Measurements from ENCODE around the gene ANKS1A. TPM values are rescaled to one million over a fixed set of nuclear protein-coding genes. Genes with fewer than 3 reads are reported as not detected.
"Not testable (repeated sequence)": the region's sequence is repeated elsewhere in the genome, so short reads cannot be mapped to it uniquely, and the experiment has no call there.

ANKS1A gene
- total RNA-seq, 1 experiment from 2014 or later, result 14.0 TPM

DNA sequence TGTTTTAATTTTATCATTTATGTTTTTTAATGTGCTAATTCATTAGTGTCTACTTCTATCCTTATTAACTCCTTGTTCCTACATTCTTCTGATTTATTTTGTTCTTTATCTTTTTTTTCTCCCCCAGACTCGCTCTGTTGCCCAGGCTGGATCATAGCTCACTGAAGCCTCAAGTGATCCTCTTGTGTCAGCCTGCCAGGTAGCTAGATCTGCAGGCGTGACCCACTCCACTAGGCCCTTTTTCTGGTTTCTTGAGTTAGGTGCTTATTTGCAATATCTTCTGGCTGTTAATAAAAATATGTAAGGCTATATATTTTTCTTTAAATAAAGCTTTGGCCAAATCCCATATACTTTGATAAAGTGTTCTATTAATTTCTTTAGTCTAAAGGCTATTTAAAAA lies 4.1 kb upstream of the ANKS1A start:
- intact Hi-C loops (cut with micrococcal nuclease), result loop anchor here (5.0 kb wide), 2 partner anchors 93 to 128 kb away; partner anchors contain the start of genes BLTP3A and SNRPC
- H3K4me1 Mint-ChIP-seq (ENCODE audit: insufficient read depth, unreplicated experiment), result no peaks in the 10 kb centered on the region
- DNase-seq (ENCODE audit: unreplicated experiment), result no peak
- BruUV-seq (replicated peaks), result no TSS peak
- CTCF ChIA-PET, result no interaction called here
- TF ChIP-seq, protein P1, sequence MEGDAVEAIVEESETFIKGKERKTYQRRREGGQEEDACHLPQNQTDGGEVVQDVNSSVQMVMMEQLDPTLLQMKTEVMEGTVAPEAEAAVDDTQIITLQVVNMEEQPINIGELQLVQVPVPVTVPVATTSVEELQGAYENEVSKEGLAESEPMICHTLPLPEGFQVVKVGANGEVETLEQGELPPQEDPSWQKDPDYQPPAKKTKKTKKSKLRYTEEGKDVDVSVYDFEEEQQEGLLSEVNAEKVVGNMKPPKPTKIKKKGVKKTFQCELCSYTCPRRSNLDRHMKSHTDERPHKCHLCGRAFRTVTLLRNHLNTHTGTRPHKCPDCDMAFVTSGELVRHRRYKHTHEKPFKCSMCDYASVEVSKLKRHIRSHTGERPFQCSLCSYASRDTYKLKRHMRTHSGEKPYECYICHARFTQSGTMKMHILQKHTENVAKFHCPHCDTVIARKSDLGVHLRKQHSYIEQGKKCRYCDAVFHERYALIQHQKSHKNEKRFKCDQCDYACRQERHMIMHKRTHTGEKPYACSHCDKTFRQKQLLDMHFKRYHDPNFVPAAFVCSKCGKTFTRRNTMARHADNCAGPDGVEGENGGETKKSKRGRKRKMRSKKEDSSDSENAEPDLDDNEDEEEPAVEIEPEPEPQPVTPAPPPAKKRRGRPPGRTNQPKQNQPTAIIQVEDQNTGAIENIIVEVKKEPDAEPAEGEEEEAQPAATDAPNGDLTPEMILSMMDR (IDR thresholded peaks at IDR 0.05; ENCODE audit: unreplicated experiment), result no peak
- H3K4me3 Mint-ChIP-seq (ENCODE audit: unreplicated experiment), result no peak overlapping the region
- H3K27ac Mint-ChIP-seq (ENCODE audit: low read depth, unreplicated experiment), result no peak overlapping the region
- no peaks in the 10 kb centered on the region for H3K9me3 Mint-ChIP-seq (ENCODE audit: unreplicated experiment)
- POLR2A ChIA-PET, result interaction anchor here (0.7 to 0.8 kb wide), 2 partner anchors 107 to 128 kb away, joined by 3 to 4 read pairs; no protein-coding TSS in a partner anchor
- H3K36me3 Mint-ChIP-seq (ENCODE audit: insufficient read depth, unreplicated experiment), result peaks cover 22% of the 10 kb centered on the region
- no peaks in the 10 kb centered on the region for H3K27me3 Mint-ChIP-seq (ENCODE audit: insufficient read depth, unreplicated experiment)

DNA sequence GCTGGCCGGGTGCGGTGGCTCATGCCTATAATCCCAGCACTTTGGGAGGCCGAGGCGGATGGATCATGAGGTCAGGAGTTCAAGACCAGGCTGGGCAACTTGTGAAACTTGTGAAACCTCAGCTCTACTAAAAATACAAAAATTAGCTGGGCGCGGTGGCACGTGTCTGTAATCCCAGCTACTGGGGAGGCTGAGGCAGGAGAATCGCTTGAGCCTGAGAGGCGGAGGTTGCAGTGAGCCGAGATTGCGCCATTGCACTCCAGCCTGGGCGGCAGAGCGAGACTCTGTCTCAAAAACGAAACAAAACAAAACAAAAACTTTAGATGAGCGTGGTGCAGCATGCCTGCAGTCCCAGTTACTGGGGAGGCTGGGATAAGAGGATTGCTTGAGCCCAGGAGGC lies 3.2 kb upstream of the ANKS1A start:
- not testable (repeated sequence) for H3K27me3 Mint-ChIP-seq (ENCODE audit: insufficient read depth, unreplicated experiment); BruUV-seq (replicated peaks); H3K27ac Mint-ChIP-seq (ENCODE audit: low read depth, unreplicated experiment); DNase-seq (ENCODE audit: unreplicated experiment); H3K4me1 Mint-ChIP-seq (ENCODE audit: insufficient read depth, unreplicated experiment); H3K9me3 Mint-ChIP-seq (ENCODE audit: unreplicated experiment)
- CTCF ChIA-PET, result interaction anchor here (1.3 kb wide), 1 partner anchor 254 kb away, joined by 6 read pairs; no protein-coding TSS in a partner anchor
- Mint-ChIP-seq H3K36me3 (ENCODE audit: insufficient read depth, unreplicated experiment) (peaks cover 22% of the 10 kb centered on the region), H3K4me3 (ENCODE audit: unreplicated experiment) (peak overlapping the region; percentile 16)
- POLR2A ChIA-PET, result interaction anchor here (0.7 to 4.8 kb wide), 4 partner anchors 75 to 1928 kb away, joined by 3 to 87 read pairs (median 4); partner anchors contain the start of gene BLTP3A
- intact Hi-C loops (cut with micrococcal nuclease), result loop anchor here (5.0 kb wide), 2 partner anchors 94 to 129 kb away; partner anchors contain the start of genes BLTP3A and SNRPC

DNA sequence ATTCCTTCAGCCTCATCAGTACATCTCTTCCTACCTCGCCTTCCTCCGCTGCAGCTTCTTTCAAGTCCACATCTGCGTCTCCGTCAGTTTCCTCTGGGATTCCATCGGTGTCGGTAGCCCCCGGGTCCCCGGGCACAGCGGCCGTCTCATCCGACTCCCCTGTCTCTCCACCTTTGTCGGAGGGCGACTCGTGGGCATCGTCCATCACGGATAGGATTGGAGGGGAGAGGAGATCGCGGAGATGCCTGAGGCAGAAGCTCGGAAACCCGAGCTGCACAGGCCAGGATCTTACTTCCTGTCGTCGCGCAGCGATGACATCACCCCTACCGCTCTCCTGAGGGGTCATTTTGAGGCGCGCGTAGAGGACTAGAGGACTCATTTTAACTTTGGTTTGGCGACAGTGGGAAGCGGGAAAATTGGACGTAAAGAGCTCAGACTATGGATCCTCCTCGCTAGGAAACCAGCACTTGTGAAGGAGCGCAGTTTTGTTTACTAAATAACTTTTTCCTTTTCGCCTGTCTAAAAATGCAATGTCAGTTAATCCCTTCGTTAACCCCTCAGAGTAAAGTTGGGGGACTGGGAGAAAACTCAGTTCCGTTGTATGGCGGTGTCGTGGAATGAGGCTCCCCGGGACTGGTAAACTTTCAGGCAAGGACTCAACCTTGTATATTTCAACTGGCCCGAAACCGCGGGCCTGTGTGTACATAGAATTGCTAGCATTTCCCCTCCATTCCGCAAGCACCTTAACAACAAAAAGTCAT lies 1.1 kb upstream of the ANKS1A start, which contains the start of gene TAF11:
Gene TAF11 (minus strand): TSS at position 290 of the 761 bp plus-strand sequence. CDS start 85 bp downstream, at position 205.
- Mint-ChIP-seq H3K27ac (ENCODE audit: low read depth, unreplicated experiment) (peak within 1 kb of the TSS; percentile 99), H3K4me1 (ENCODE audit: insufficient read depth, unreplicated experiment) (peaks cover 17% of the 10 kb centered on the region), H3K27me3 (ENCODE audit: insufficient read depth, unreplicated experiment) (no peaks in the 10 kb centered on the region), H3K9me3 (ENCODE audit: unreplicated experiment) (no peaks in the 10 kb centered on the region), H3K36me3 (ENCODE audit: insufficient read depth, unreplicated experiment) (peaks cover 17% of the 10 kb centered on the region), H3K4me3 (ENCODE audit: unreplicated experiment) (peak within 1 kb of the TSS; percentile 99)
- CTCF ChIA-PET, result interaction anchor here (0.6 to 2.3 kb wide), 3 partner anchors 13 to 716 kb away, joined by 3 to 7 read pairs (median 4); no protein-coding TSS in a partner anchor
- DNase-seq (ENCODE audit: unreplicated experiment), result peak; percentile 94
- intact Hi-C loops (cut with micrococcal nuclease), result loop anchor here (2.0 to 5.0 kb wide), 3 partner anchors 65 to 131 kb away; partner anchors contain the start of genes BLTP3A and SNRPC
- POLR2A ChIA-PET, result interaction anchor here (0.6 to 4.8 kb wide), 51 partner anchors 10 to 669 kb away, joined by 3 to 87 read pairs (median 4); partner anchors contain the start of genes BLTP3A, ILRUN, RPS10 and SNRPC
- BruUV-seq (replicated peaks), result TSS peak; percentile 72
- TF ChIP-seq, protein P1 (IDR thresholded peaks at IDR 0.05; ENCODE audit: unreplicated experiment), result no peak

DNA sequence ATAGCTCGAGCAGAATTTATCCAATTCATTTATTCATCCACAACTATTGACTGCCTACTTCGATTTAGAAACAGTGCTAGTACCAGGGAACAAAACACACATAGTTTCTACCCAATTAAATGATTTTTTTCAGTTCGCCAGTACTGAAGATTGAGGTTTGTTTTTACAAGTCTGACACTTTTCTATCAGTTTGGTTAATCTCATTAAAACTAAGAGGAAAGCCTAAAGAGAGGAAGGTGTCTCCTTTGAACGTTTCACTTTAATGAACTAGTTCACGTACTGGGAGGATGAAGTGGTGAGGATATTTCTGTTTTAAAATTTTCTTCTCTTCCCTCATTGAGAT lies 570 bp upstream of the ANKS1A start:
- Mint-ChIP-seq H3K4me1 (ENCODE audit: insufficient read depth, unreplicated experiment) (peaks cover 17% of the 10 kb centered on the region), H3K27me3 (ENCODE audit: insufficient read depth, unreplicated experiment) (no peaks in the 10 kb centered on the region), H3K4me3 (ENCODE audit: unreplicated experiment) (peak overlapping the region; percentile 99), H3K9me3 (ENCODE audit: unreplicated experiment) (no peaks in the 10 kb centered on the region), H3K27ac (ENCODE audit: low read depth, unreplicated experiment) (peak overlapping the region; percentile 99), H3K36me3 (ENCODE audit: insufficient read depth, unreplicated experiment) (peaks cover 12% of the 10 kb centered on the region)
- ChIA-PET POLR2A (interaction anchor here (0.6 to 4.8 kb wide), 44 partner anchors 10 to 639 kb away, joined by 3 to 87 read pairs (median 5); partner anchors contain the start of genes BLTP3A, ILRUN, RPS10 and SNRPC), CTCF (interaction anchor here (0.6 to 2.3 kb wide), 3 partner anchors 12 to 716 kb away, joined by 3 to 7 read pairs (median 4); no protein-coding TSS in a partner anchor)
- no peak for DNase-seq (ENCODE audit: unreplicated experiment)
- intact Hi-C loops (cut with micrococcal nuclease), result loop anchor here (2.0 to 5.0 kb wide), 3 partner anchors 64 to 131 kb away; partner anchors contain the start of genes BLTP3A and SNRPC
- BruUV-seq (replicated peaks), result no TSS peak
- TF ChIP-seq, protein P1 (IDR thresholded peaks at IDR 0.05; ENCODE audit: unreplicated experiment), result no peak

Data from MCF 10A (cell line).